Epithelial cell of proximal tubule (primary cell): Measurements from ENCODE around the gene TERC. TPM values are rescaled to one million over a fixed set of nuclear protein-coding genes. Genes with fewer than 3 reads are reported as not detected.

Source experiments
- DNase-seq: peaks from one replicate; pipeline ENCODE4 v3.0.0-alpha.2; 2011; ENCODE audit warnings: low read depth
- H3K4me3 ChIP-seq: 2 replicates; pipeline ENCODE4 v1.5.1; 2011; ENCODE audit warnings: low read depth, mild to moderate bottlenecking, low read length
- total RNA-seq: library from RNA; depleted of rRNA; stranded (reverse); fragments of >200 nt; gene quantifications from 2 replicates; pipeline ENCODE4 v1.2.3, GENCODE V29; 2015
- TF ChIP-seq, protein P1 (sequence below): conservative IDR thresholded peaks from 2 replicates; pipeline ENCODE4 v1.5.1; 2012; ENCODE audit warnings: low read depth, mild to moderate bottlenecking, low read length

Gene TERC
- total RNA-seq, 1 donor from 2014 or later: 307 TPM

GRCh38 chr3:169780742-169781141 is 15.9 kb upstream of the TERC start:
- no peak overlapping the region for H3K4me3 ChIP-seq
- DNase-seq: no peak
- TF ChIP-seq, protein P1, sequence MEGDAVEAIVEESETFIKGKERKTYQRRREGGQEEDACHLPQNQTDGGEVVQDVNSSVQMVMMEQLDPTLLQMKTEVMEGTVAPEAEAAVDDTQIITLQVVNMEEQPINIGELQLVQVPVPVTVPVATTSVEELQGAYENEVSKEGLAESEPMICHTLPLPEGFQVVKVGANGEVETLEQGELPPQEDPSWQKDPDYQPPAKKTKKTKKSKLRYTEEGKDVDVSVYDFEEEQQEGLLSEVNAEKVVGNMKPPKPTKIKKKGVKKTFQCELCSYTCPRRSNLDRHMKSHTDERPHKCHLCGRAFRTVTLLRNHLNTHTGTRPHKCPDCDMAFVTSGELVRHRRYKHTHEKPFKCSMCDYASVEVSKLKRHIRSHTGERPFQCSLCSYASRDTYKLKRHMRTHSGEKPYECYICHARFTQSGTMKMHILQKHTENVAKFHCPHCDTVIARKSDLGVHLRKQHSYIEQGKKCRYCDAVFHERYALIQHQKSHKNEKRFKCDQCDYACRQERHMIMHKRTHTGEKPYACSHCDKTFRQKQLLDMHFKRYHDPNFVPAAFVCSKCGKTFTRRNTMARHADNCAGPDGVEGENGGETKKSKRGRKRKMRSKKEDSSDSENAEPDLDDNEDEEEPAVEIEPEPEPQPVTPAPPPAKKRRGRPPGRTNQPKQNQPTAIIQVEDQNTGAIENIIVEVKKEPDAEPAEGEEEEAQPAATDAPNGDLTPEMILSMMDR: no peak

- TF ChIP-seq, protein P1: no peak
- DNase-seq: no peak
- H3K4me3 ChIP-seq: no peak overlapping the region
Measured at GRCh38 chr3:169777822-169778221, 13.0 kb upstream of the TERC start.

DNA sequence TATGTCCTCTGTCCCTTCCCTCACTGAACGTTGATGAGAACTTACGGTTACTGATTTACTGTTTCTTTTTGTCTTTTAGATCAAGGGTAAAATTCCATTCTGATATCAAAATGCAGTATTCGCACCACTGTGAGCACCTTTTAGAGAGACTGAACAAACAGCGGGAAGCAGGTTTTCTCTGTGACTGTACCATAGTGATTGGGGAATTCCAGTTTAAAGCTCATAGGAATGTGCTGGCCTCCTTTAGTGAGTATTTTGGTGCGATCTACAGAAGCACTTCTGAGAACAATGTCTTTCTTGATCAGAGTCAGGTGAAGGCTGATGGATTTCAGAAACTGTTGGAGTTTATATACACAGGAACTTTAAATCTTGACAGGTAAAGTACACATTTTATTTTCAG is 9.3 kb upstream of the TERC start:
- no peak for DNase-seq
- TF ChIP-seq, protein P1: no peak
- peak overlapping the region; percentile 89 for H3K4me3 ChIP-seq

GRCh38 chr3:169772897-169773816 is 8.3 kb upstream of the TERC start, which contains the start of gene MYNN:
Gene MYNN, plus strand, starts transcription at chr3:169773396. Its CDS starts 900 bp downstream, at chr3:169774296.
- DNase-seq: no peak
- TF ChIP-seq, protein P1: no peak
- peak within 1 kb of the TSS; percentile 89 for H3K4me3 ChIP-seq

GRCh38 chr3:169772305-169772896 is 7.5 kb upstream of the TERC start:
- TF ChIP-seq, protein P1: no peak
- H3K4me3 ChIP-seq: peak overlapping the region; percentile 89
- no peak for DNase-seq

- TF ChIP-seq, protein P1: no peak
- peak overlapping the region; percentile 89 for H3K4me3 ChIP-seq
Measured at GRCh38 chr3:169771497-169772304, 6.8 kb upstream of the TERC start.

More at GRCh38 chr3:169771497-169772304, 6.8 kb upstream of the TERC start:
- no peak for DNase-seq
